ENCODE measurements around the gene CTNNBIP1.

CTNNBIP1 gene

GRCh38 chr1:9889411-9889810, 20.7 kb downstream of the CTNNBIP1 start:
- TF ChIP-seq SIN3A (IDR thresholded peaks at IDR 0.05; ENCODE audit: borderline replicate concordance, insufficient read depth, low read length) = no peak
- TF ChIP-seq, protein P1, sequence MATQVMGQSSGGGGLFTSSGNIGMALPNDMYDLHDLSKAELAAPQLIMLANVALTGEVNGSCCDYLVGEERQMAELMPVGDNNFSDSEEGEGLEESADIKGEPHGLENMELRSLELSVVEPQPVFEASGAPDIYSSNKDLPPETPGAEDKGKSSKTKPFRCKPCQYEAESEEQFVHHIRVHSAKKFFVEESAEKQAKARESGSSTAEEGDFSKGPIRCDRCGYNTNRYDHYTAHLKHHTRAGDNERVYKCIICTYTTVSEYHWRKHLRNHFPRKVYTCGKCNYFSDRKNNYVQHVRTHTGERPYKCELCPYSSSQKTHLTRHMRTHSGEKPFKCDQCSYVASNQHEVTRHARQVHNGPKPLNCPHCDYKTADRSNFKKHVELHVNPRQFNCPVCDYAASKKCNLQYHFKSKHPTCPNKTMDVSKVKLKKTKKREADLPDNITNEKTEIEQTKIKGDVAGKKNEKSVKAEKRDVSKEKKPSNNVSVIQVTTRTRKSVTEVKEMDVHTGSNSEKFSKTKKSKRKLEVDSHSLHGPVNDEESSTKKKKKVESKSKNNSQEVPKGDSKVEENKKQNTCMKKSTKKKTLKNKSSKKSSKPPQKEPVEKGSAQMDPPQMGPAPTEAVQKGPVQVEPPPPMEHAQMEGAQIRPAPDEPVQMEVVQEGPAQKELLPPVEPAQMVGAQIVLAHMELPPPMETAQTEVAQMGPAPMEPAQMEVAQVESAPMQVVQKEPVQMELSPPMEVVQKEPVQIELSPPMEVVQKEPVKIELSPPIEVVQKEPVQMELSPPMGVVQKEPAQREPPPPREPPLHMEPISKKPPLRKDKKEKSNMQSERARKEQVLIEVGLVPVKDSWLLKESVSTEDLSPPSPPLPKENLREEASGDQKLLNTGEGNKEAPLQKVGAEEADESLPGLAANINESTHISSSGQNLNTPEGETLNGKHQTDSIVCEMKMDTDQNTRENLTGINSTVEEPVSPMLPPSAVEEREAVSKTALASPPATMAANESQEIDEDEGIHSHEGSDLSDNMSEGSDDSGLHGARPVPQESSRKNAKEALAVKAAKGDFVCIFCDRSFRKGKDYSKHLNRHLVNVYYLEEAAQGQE (IDR thresholded peaks at IDR 0.05; ENCODE audit: insufficient read depth in 1 of 2, low read depth in 2 of 2, low read length in 2 of 2) = no peak
- no peak for TF ChIP-seq FOXP2 (optimal IDR thresholded peaks at IDR 0.05; ENCODE audit: borderline replicate concordance, extremely low read depth, extremely low read length, insufficient read depth)
- no peak for TF ChIP-seq TAF1 (IDR thresholded peaks at IDR 0.05; ENCODE audit: borderline replicate concordance, insufficient read depth, low read length)
- TF ChIP-seq POLR2AphosphoS5 (IDR thresholded peaks at IDR 0.05; ENCODE audit: low read depth, low read length) = no peak

DNA sequence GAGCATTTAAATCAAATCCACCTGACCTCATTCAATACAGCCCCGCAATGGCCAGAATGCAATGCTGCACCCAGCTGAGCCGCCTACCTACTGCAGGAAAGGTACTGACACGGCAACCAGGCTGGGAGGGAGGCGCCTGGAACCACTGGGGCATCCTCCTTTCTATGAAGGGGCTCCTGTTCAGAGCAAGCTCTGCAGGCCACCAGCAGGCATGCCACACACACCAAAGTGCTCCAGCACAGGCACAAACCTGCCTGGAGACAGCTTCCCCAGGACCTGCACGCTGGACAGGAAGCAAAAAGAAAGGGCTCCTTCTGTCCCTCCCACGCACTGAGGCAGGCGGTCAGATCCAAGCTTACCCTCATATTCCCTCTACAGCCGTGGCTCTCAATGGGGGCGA, 21.2 kb downstream of the CTNNBIP1 start:
- TF ChIP-seq SIN3A (IDR thresholded peaks at IDR 0.05; ENCODE audit: borderline replicate concordance, insufficient read depth, low read length) = no peak
- TF ChIP-seq TAF1 (IDR thresholded peaks at IDR 0.05; ENCODE audit: borderline replicate concordance, insufficient read depth, low read length) = no peak
- no peak for TF ChIP-seq POLR2AphosphoS5 (IDR thresholded peaks at IDR 0.05; ENCODE audit: low read depth, low read length)

- TF ChIP-seq SIN3A (IDR thresholded peaks at IDR 0.05; ENCODE audit: borderline replicate concordance, insufficient read depth, low read length) (no peak), FOXP2 (optimal IDR thresholded peaks at IDR 0.05; ENCODE audit: borderline replicate concordance, extremely low read depth, extremely low read length, insufficient read depth) (no peak)
- TF ChIP-seq, protein P1 (IDR thresholded peaks at IDR 0.05; ENCODE audit: insufficient read depth in 1 of 2, low read depth in 2 of 2, low read length in 2 of 2) = no peak
These were observed 23.0 kb downstream of the CTNNBIP1 start for GRCh38 chr1:9887070-9887469.

- TF ChIP-seq POLR2AphosphoS5 (IDR thresholded peaks at IDR 0.05; ENCODE audit: low read depth, low read length) = no peak
- no peak for TF ChIP-seq FOXP2 (optimal IDR thresholded peaks at IDR 0.05; ENCODE audit: borderline replicate concordance, extremely low read depth, extremely low read length, insufficient read depth)
These were observed 23.9 kb downstream of the CTNNBIP1 start for GRCh38 chr1:9886092-9886742.

DNA sequence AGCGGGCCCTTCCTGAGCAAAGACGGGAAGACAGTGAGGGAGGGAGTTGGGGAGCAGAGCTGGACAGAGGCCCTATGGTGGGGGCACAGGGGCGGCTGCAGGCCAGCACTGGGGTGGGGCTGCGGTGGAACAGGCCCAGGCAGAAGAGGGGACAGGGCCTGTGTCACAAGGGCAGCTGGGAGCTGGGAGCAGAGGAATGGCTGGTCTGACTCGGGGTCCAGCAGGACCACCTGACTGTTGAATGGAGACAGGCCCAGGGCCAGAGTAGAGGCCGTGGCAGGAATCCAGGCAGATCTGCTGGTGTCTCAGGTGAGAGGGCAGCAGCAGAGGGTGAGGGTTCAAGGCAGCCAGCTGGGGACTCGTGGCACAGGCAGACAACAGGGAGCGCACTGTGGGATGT, 25.3 kb downstream of the CTNNBIP1 start:
- no peak for TF ChIP-seq FOXP2 (optimal IDR thresholded peaks at IDR 0.05; ENCODE audit: borderline replicate concordance, extremely low read depth, extremely low read length, insufficient read depth)
- no peak for TF ChIP-seq POLR2AphosphoS5 (IDR thresholded peaks at IDR 0.05; ENCODE audit: low read depth, low read length)
- no peak for TF ChIP-seq TAF1 (IDR thresholded peaks at IDR 0.05; ENCODE audit: borderline replicate concordance, insufficient read depth, low read length)
- TF ChIP-seq SIN3A (IDR thresholded peaks at IDR 0.05; ENCODE audit: borderline replicate concordance, insufficient read depth, low read length) = no peak
- TF ChIP-seq, protein P1 (IDR thresholded peaks at IDR 0.05; ENCODE audit: insufficient read depth in 1 of 2, low read depth in 2 of 2, low read length in 2 of 2) = no peak

- no peak for TF ChIP-seq TAF1 (IDR thresholded peaks at IDR 0.05; ENCODE audit: borderline replicate concordance, insufficient read depth, low read length)
- TF ChIP-seq, protein P1 (IDR thresholded peaks at IDR 0.05; ENCODE audit: insufficient read depth in 1 of 2, low read depth in 2 of 2, low read length in 2 of 2) = no peak
- TF ChIP-seq SIN3A (IDR thresholded peaks at IDR 0.05; ENCODE audit: borderline replicate concordance, insufficient read depth, low read length) = no peak
- TF ChIP-seq POLR2AphosphoS5 (IDR thresholded peaks at IDR 0.05; ENCODE audit: low read depth, low read length) = no peak
- no peak for TF ChIP-seq FOXP2 (optimal IDR thresholded peaks at IDR 0.05; ENCODE audit: borderline replicate concordance, extremely low read depth, extremely low read length, insufficient read depth)
These were observed 26.3 kb downstream of the CTNNBIP1 start for GRCh38 chr1:9883585-9884449.
